HG03196 (cell line): ENCODE measurements around the gene SMAD6.

Experiments used
- ATAC-seq: cut with Tn5 transposase; IDR thresholded peaks from one replicate; pipeline ENCODE4 v1.9.1; 2021; ENCODE audit not compliant: unreplicated experiment

The SMAD6 gene

DNA sequence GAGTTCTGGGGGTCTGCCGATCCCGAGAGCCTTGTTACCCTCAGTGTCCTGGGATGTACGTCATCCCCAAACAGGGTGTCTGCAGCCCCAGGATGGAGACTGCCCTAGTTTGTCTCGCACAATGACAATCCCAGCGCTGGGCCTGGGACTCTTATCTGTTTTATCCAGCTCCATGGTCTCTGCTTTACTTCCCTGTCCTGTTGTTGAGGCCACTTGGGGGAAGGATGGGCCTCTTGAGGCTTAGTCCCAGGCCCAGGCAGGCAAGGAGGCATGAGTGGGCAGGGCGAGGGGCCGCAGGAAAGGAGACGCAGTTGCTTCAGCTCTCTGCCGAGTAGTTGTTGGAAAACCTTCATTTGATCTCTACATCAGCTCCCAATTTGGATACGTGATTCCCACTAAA, 17.4 kb downstream of the SMAD6 start:
- no peak for ATAC-seq

DNA sequence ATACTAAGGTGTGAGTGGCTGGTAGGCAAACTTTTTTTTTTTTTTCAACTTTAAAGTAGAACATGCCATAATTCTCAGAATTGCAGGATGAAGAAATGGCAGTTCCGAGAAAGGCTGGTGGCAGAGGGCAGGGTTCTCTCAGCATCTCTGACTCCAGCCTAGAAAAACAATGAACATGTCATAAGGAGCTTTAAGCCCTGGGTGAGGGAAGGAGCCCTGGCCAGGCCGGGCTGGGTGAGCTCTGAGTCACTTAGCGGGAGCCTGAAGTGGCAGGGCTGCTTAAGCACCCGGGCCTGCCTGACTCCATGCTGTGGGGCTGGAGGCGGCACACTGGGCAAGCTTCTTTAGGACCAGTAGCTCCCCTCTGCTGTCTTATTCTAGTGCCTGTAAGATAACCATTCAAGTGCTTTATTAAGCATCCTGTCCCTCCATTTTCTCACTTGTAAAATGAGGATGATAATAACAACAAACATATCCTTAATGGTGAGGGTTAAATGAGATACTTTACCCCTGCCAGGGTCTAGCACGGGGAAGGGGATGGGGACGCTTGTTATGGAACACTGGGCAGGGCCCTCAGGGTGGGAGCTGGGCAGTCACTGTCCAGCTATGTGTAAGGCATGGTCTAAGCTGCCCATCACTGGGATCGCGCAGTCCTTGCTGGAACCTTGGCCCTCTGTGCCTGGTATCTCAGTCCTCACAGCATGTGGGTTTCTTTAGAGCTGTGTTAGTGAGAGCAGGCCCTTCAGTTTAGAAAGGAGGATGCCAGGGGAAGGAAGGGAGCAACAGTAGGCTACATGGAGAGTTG, 18.4 kb downstream of the SMAD6 start:
- no peak for ATAC-seq

DNA sequence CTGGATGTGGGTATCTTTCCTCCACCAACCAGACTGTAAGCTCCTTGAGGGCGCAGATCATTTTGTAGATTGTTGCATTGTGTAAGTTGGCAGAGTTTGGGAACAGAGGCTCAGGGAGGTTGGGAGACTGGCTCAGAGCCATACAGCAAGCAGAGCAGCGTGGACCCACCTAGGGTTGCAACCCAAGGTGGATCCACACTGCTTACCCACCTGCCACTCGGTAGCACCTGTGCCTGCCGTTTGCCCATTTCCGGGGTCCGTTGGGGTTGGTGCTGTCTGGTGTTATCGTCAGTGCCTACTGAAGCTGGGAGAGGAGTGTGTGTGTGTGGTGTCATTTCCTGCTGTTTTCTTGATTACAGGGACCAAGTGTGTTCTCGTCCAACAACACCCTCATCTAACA, 19.0 kb downstream of the SMAD6 start:
- no peak for ATAC-seq

DNA sequence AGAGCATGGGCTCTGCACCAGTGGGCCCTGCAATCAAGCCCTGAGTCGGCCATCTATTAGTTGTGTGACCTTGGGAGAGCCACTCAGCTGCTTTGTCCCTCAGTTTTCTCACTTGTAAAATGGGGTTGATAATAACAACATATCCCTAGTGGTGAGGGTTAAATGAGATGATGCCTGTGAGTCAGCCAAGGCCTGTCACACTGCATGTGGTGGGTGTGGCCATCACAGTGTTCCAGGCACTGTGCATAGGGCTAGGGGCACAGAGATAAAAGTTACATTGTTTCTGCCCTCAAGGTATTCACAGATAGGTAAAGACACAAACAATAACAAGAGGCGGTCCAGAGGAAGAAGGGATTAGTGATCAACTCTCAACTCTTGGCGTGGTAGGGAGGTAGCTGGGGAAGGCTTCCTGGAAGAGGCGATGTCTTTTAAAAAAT, 19.5 kb downstream of the SMAD6 start:
- ATAC-seq: no peak

DNA sequence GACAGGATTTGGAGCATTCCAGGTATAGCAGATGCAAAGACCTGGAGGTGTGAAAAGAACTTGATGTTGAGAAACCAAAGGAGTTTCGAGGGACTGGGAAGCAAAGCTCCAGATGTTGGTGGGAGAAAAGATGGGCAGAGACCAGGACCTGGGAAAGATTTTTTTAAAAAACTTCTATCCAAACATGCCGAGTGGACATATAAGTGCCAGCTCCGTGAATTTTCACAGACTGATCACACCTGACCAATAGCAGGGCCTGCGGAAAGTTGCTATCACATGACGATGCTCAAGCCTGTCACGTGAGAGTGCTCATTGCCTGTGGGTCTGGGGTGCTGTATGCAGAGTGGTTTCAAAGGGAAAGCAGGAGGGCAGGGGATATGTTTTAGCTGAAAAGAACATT, 19.9 kb downstream of the SMAD6 start:
- ATAC-seq: no peak

DNA sequence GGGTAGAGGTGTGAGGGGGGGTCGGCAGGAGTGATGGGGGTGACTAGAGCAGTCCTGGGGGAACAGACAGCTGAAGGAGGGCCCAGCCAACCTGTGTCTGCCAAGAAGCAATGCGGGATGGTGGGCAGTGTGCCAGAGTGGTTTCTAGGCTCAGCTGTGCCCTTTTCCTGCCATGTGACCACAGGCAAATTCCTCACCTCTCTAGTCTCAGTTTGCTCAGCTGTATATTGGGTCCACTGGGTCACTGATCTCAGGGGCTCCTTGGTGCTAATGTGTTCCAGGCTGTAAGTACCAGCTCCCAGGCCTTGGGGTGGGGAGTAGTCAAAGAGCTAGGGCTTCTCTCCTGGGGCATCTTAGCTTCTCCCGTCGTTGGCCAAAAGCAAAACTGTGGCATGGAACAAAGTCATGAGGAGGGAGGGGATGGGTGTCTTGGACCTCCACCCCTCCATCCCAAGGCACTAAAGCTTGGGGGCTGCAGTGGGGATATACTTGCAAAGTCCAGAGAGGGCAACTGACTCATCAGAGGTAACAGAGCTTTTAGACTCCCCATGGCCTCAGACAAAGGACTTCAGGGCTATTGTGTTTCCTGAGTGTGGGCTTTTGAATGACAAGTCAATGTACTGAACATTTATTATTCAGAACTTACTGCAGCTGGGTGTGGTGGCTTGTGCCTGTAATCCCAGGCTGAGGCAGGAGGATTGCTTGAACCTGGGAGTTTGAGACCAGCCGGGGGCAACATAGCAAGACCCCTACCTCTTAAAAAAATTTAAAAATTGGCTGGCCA, 20.9 kb downstream of the SMAD6 start:
- no peak for ATAC-seq

DNA sequence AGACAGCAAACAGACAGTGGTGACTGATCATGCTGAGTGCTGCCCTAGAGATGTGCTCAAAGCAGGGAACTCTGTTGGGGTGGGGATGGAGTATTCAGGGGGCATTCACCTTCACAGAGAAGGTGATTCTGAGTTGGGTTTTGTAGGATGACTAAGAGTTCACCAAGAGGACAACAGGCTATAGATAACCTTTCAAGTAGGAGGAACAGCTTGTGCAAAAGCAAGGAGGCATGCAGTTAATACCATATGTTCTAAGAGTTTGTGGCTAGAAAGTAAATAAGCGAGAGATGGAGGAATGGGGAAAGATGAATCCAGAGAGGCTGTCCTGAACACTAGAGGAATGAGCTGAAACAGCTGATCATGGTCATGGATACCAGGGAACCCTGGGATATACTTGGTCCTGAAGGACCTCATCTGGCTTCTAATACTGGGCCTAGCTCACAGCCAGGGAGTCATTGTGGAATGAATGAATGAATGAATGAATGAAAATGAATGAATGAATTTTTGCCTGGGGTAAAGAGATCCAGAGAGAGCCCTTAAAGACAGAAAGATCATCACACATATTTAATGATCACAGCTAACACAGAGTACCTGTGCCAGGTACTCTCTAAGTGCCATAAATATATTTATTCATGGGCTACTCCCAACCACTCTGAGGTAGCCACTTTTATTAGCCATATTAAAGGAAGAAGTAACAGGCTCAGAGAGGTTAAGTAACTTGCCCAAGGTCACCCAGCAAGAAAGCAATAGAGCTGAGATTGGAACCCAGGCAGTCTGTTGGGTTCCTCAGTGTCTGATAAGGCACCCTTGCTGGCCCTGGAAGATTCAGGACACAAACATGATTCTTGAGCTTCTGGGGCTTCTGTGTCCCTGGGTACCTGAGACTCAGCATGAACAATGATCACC, 22.0 kb downstream of the SMAD6 start:
- ATAC-seq: no peak

DNA sequence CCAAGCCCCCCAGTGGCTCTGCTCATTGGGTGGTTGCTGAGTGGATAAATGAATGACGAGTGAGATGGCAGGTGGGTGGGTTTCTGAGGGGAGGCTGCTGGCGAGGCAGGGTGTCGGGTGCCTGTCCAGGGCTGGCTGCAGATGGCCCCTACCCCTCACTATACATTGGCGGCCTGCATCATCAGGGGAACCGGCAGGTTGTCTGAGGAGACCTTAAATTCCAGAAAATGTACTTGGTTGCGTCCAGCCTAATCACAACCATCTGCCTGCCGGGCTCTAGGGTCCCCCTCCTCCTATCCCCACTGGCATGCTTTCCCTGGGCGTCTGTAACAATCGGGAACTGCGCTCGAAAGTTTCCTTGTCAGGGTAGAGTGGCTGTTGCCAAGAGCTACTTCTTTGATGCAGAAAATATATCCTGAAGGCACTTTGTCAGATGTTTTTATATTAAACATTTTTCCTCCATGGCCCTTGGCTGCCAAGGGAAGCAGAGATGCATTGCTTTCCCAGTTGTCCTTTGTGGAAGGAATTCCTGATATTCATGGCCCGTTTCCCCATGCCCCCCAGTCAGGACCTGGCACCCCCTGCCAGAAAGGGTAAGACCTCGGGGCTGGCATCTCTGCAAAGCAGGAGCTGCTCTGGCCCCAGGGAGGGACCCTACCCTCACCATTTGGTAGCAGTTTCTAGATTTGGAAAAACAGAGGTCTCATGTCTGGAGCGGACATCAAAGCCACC, 22.9 kb downstream of the SMAD6 start:
- no peak for ATAC-seq

DNA sequence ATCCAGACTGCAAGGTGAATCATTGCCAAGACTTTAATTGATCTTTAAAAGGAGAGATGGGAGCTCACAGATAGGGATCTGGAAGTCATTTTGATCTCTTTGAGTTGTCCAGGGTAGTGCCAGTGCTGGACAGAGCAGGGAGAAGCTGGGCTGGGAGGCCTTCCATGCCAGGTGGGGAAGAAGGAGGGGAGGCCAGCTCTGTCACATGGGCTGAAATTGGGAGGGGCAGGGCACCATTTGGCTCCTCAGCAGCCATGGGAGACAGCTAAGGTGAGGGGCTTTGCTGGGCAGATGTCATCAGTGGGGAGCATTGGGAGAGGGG, 23.4 kb downstream of the SMAD6 start:
- no peak for ATAC-seq

DNA sequence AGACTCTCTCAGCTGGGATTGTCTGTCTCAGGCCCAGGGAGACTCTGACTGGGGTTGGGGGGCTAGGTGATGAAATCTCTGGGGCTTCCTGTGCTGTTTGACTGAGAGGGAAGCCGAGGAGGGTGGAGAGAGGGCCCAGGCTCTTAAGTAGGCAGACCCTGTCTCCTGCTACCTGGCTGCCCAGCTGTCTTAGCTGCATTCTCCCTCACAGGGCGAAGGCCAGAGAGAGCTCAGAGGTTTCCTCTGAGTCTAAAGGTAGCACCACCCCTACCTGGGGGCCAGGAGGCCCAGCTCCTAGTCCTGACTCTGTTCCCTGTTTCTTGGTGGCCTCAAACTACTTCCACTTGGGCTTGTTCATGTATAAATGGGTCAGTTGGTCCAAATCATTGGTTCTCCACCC, 24.4 kb downstream of the SMAD6 start:
- ATAC-seq: no peak

DNA sequence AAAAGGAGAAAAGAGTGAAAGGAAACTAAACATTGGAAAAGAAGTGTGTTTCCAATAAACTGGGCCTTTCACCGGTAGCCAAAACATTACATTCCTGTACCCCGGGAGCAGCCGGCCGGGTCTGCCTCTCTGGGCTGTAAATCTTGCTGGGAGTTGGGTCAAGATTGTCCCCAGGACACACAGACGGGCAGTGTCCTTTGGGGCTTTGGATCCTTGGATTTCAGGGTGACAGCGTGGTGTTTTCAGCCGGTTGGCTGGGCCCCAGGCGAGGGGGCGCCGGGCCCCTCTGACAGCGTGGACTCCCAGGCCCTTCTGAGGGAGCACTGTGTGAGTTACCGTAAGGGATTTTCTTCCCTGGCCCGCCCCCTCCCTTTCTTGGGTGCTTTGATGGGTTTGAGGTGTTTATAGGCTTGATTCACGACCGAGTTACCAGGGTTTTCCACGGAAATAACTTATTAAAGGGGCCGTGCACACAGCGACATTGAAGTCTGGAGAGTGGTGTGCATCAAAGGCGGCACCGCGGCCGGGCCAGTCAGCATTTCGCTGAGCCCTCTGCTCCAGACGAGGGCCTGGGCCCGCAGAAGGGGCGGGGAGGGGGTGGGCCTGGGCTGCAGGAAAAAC, 27.4 kb downstream of the SMAD6 start:
- ATAC-seq: no peak

DNA sequence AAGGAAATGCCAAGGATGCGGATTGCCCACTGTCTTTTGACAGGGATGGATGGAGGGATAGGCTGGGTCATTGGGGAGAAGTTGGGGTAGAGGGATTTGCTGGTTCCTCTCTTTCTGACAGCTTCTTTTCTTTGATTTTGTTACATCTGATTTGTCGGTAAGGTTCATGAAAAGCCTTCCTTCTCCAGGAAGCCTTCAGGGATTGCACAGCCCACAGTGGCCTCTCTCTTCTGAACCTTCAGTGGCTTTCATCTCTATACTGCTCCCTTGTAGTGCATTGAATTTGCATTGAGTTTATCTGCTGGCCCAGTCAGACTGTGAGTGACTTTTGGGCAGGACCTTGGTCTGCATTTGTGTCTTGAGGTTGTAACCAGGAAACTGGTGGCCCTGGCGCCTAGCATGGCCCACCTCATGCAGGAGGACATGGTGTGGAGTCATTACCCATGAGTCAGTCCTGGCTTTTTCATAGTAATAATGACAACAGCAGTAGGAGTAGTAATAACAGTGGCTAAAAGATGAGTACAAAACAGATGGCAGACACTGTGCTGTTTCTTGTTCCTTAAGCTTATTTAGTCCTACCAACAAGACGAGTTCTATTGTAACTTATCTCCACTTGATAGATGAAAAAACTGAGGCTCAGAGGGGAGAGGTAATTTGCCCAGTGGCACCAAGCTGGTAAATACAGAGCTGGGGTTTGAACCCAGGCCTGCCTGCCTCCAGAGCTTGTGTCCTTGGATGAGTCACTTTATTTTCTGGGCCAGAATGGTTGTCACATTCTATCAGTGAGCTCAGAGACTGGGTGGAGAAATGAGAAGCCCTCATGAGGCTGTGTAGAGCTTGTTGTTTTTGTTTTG, 28.4 kb downstream of the SMAD6 start:
- no peak for ATAC-seq

DNA sequence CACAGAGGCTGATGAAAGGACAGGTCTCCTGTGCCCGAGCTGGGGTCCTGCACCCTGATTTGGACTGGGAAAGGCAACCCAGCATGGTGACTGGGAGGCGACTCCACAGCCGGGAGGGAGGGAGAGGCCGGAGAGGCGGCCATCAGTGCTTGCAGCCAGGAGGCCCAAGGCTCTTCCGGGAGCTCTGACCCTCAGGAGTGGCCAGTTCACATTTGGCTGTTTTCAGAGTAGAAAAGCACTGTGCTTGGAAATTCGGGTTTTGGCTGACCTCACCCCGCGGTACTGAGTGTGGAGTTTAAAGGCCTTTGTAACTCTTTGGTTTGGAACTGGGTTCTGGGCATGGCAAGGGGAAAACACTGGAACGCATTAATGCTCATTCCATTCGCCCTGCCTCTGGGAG, 31.9 kb downstream of the SMAD6 start:
- no peak for ATAC-seq

DNA sequence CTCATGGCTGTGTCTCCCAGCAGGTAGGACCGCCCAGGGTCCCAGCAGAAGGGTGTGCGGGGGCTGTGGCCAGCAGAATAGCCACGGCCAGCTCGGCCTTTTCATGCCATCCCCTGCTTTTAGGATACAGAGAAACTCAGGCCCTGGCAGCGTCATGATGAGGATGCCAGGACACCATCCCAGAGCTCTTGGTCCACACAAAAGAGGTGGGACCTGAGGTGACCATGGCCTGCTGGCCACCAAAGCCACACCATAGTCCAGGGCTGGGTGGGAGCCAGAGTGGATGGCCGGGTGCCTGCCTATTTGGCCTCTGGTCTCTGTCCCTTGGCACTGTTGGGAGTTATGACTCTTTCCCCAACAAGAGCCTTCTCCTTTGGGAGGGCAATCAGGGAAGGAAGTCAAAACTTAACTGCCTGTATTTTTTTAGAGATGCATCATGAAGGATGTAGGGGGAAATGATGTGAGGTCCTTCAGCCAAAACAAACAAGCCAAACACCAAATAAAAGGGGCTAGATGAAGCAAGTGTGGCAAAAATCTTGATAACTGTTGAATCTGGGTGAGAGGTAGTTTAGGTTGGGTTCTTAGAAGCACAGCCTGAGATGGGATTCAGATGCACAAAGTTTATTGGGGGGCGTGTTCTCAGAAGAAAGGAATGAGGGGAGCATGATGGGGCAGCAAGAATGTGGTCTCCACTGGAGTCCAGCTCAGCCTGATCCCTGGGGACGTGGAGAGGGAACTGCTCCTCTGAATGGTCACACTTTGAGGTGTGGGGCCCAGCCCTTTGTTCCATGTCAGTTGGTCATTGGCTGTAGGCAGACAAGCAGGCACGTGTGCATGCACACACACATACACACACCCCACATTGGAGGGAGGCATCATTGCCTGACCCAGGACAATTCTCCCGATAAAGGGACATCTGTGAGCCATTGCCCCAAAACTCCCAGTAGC, 33.2 kb downstream of the SMAD6 start:
- no peak for ATAC-seq

DNA sequence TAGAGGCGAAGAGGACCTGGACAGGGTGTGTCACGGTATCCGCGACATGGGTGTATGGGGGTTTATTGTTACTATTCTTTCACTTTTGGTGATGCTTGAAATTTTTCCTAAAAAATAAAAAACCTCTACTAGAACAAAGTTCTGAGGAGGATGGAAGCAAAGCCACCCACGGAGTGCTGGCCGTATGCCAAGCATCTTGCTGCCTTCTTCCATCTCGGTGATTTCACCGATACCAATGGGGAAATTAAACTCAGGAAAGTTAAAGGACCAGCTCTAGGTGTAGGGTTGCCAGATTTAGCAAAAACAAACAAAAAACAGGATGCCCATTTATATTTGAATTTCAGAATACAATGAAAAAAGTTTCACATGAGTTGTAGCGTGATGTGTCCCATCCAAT, 33.9 kb downstream of the SMAD6 start:
- no peak for ATAC-seq

DNA sequence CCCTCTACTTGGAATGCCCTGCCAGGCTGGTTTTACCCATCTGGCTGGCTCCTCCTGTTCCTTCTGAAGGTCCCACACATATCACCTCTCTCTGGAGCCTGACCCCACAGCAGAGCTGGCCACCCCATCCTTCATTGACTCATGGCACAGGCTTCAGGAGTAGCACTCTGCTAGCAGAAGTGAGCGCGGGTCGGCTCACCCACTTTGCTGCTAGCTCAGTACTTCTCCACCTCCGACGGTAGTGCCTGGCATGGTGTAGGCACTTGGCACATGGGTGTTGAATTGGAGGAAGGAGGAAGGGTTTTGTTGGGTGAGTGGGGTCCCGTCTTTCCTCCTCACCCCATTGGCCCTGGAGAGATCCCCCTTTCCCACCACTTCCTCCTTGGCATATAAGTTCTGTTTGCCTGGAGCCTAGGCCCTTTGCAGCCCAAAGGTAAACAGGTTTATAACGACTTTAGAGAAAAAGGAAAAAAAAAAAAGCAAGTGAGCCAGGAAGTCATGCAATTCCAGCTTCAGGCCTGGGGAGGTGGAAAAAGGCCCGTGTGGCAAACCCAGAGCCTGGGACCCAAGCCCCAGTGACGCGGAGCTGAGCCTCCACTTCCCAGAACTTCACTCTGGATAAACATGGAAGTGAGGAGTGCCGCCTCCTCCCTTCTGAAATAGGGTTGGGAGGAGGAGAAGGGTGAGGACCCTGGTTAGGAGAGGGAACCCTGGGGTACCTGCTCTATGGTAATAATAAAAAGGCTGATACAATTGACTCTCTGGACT, 35.4 kb downstream of the SMAD6 start:
- ATAC-seq: no peak

DNA sequence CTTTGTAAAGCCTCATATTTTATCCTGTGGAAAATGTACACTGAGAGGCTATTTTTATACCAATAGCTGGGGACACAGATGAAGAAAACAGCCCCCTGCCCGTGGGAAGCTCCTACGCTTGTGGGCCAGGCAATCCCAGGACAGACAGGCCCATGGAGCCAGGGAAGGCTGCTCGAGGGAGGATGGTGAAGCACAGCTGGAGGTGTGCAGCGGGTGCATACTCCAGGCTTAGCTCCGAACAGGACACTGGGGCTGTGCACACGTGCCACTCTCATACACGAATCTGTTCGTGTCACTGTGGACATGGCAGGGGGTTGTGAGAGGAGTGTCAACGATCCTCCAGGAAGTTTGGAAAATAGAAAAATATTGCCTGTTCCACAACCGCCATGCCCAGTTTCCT, 36.1 kb downstream of the SMAD6 start:
- ATAC-seq: no peak

DNA sequence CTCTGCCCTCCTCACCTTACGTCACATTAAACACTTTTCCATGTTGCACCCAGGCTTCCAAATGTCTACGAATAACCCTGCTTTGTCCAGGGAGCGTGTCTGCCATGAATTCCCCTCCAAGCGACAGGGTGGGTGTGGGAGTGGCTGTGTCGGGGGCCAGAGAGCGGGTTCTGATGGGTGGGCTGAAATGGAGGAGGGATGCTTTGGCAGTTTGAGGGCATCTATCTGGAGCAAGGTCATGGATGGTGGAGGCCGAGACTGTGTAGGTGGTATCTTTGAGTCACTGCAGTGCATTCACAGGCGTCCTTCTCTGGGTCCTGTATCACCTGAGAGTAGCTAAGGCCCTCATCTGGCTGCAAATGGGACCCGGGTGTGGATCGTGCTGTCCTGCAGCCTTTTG, 36.6 kb downstream of the SMAD6 start:
- no peak for ATAC-seq
